NCI-H1436 (cell line): ENCODE measurements around the gene ADCY7.

Source experiments
- DNase-seq: peaks from one replicate; lab custom pipeline; 2025; lab: John Stamatoyannopoulos, UW

Gene ADCY7

GRCh38 chr16:50248845-50249244 lies 17.5 kb upstream of the ADCY7 start:
- no peak for DNase-seq

- no peak for DNase-seq
These were observed 14.8 kb upstream of the ADCY7 start for GRCh38 chr16:50251375-50252081.

GRCh38 chr16:50252082-50252611 lies 14.2 kb upstream of the ADCY7 start:
- DNase-seq: no peak

GRCh38 chr16:50252874-50253513 lies 13.4 kb upstream of the ADCY7 start:
- DNase-seq: no peak

- DNase-seq: no peak
These were observed 12.8 kb upstream of the ADCY7 start for GRCh38 chr16:50253514-50253910.

- no peak for DNase-seq
These were observed 12.3 kb upstream of the ADCY7 start for GRCh38 chr16:50254072-50254471.

- DNase-seq: no peak
These were observed 10.8 kb upstream of the ADCY7 start for GRCh38 chr16:50255538-50255937.

- no peak for DNase-seq
These were observed 9.7 kb upstream of the ADCY7 start for GRCh38 chr16:50256604-50257003.

GRCh38 chr16:50257876-50258275 lies 8.5 kb upstream of the ADCY7 start:
- no peak for DNase-seq

GRCh38 chr16:50259334-50260205 lies 6.8 kb upstream of the ADCY7 start:
- DNase-seq: no peak

- DNase-seq: no peak
These were observed 5.9 kb upstream of the ADCY7 start for GRCh38 chr16:50260206-50261159.

GRCh38 chr16:50261160-50261706 lies 5.1 kb upstream of the ADCY7 start:
- DNase-seq: no peak

GRCh38 chr16:50261707-50262235 lies 4.6 kb upstream of the ADCY7 start:
- DNase-seq: no peak

GRCh38 chr16:50263060-50263909 lies 3.1 kb upstream of the ADCY7 start:
- no peak for DNase-seq

GRCh38 chr16:50263940-50264929 lies 2.1 kb upstream of the ADCY7 start:
- no peak for DNase-seq

GRCh38 chr16:50265260-50265659 lies 1.1 kb upstream of the ADCY7 start:
- DNase-seq: no peak

- DNase-seq: no peak
These were observed 525 bp upstream of the ADCY7 start for GRCh38 chr16:50265716-50266336.

GRCh38 chr16:50267151-50267631 lies 840 bp downstream of the ADCY7 start:
- no peak for DNase-seq
